Measurements from ENCODE around the gene DEFB131B.
"Not testable (repeated sequence)": the region's sequence is repeated elsewhere in the genome, so short reads cannot be mapped to it uniquely, and the experiment has no call there.

DEFB131B gene

DNA sequence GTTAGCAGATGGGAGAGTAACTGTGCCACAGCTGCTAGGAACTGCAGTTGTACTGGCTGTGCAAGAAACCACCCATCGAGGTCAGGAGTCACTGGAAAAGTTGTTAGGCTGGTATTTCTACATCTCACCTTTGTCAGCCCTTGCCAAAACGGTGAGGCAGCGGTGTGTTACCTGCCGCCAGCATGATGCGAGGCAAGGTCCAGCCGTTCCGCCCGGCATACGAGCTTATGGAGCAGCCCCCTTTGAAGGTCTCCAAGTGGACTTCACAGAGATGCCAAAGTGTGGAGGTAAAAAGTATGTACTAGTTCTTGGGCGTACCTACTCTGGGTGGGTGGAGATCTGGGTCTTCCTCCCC, 33.7 kb downstream of the DEFB131B start:
- DNase-seq, result not testable (repeated sequence)

DNA sequence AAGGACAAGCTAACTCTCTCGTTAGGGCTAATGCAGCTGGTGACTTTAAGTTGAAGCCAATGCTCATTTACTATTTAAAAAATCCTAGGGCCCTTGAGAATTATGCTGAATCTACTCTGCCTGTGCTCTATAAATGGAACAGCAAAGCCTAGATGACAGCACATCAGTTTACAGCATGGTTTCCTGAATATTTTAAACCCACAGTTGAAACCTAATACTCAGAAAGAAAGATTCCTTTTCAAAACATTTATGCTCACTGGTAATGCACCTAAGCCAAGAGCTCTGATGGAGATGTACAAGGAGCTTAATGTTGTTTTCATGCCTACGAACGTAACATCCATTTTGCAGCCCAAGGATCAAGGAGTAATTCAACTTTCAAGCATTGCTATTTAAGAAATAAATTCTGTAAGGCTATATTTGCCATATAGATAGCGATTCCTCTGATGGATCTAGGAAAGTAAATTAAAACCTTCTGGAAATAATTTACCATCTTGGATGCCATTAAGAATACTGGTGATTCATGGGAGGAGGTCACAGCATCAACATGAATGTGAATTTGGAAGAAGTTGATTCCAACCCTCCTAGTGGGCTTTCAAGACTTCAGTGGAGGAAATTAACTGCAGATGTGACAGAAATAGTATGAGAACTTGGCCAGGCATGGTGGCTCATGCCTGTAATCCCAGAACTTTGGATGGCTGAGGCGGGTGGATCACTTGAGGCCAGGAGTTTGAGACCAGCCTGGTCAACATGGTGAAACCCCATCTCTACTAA, 35.7 kb downstream of the DEFB131B start:
- DNase-seq, result no peak

DNA sequence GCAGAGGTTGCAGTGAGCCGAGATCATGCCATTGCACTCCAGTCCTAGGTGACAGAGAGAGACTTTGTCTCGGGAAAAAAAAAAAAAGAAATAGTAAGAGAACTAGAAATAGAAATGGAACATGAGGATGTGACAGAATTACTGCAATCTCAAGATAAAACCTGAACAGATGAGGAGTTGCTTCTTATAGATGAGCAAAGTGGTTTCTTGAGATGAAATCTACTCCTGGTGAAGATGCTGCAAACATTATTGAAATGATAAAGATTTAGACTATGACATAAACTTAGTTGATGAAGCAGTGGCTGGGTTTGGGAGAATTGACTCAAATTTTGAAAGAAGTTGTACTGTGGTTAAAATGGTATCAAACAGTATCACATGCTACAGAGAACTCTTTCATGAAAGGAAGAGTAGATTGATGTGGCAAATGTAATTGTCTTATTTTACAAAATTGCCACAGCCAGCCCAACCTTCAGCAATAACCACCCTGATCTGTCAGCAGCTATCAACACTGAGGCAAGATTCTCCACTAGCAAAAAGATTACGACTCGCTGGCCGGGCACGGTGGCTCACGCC, 36.5 kb downstream of the DEFB131B start:
- DNase-seq, result no peak

DNA sequence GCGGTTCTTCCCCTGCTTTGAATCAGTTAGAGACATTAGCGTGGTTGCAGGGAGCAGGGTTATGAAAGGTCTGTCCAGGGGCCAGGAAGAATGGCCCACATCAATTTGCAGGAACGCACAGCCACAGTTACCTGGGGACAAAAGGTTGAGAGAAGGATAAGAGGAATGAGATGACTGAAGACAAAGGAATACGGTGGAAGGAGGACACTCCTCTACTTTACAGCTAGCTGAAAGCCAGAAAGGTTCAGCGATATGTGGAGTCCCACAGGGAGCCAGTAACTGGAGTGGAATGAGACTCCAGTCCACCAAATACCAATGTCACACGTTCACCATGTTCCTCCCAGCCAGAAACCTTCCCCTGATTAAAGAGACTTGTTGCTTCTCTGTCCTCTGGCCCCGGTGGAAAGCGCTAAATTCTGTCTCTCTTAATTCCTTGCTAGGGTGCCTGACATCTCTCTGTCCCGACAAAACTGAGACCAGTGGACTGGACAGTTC, 39.4 kb downstream of the DEFB131B start:
- DNase-seq, result no peak

DNA sequence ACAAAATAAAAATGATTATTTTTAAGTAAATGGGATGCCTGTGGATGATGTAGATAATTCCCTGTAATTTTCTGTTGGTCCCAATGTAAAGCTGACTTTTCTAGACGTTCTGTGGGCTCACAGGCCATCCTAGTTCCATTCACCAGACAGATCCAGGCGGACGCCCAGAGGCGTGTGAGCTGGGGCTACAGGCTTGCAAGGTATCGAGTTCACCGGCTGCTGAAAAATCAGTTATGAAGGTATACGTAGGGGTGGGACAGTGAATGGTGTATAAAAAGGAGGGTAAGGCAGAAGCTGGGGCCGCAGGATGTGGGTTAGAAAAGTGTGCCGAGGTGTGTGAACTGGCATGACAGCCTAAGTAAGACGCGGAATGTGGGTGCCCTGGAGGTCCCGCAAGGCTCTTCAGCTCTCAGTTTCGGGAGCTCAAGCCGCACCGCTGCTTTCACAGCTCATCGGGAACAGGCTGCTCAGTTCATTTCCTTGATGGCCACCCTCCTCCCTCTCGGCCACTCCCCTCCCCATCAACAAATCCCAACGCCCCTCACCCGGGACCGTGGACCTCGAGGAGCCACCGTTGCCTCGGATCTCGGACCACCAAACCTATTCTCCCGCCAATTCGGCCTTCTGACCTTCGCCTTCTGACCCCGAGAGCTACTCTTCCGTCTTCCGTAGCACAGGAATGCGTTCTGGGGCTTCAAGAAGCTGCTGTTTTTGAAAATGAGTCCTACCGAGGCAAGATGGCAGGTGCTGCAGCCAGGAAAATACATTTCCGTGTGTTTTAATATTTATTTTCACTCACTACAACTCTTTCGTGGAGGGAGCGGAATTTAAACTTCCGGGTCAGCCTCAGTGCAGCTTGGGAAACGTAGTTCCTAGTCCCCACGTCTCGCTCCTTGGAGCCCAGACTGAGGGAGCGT, 49.8 kb downstream of the DEFB131B start, which contains the start of gene XNDC1N:
Gene XNDC1N (minus strand): TSS at position 775 of the 917 bp plus-strand sequence. CDS start 5,241 bp downstream, outside the sequence.
- DNase-seq, result peak; percentile 96

DNA sequence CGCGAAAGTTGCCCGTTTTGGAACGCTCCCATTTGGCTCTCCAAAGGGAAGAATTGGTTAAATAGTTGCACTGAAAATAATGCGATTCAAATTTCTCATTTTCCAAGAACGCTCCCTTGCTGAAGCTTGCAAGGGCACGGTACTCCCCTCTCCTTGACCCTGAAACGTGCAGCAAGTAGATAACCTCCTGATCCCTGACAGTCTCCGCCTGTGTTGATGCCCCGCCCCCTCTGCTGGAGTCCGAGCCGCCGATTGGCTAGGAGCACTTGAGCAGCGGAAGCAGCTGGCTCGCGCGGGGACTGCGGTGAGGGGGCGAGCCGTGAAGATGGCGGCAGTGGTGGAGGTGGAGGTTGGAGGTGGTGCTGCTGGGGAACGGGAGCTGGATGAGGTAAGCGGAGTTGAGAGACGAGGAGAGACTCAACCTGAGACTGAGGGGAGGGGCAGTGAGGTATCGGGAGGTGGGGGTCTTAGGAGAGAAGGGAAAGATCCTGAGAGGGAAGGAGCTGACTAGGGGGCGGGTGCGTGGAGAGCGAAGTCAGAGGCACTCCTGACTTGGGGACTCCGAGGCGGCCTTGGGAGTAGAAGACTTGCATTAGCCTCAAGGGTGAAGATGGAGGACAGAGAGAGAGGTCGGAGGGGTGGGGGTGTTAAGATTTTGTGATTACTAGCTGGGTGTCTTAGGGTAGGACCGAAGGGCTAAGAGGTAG, 50.6 kb downstream of the DEFB131B start, which contains the start of gene RNF121:
Gene RNF121 (plus strand): TSS at position 310 of the 707 bp plus-strand sequence. CDS start 16 bp downstream, at position 326.
- peak; percentile 98 for DNase-seq

DNA sequence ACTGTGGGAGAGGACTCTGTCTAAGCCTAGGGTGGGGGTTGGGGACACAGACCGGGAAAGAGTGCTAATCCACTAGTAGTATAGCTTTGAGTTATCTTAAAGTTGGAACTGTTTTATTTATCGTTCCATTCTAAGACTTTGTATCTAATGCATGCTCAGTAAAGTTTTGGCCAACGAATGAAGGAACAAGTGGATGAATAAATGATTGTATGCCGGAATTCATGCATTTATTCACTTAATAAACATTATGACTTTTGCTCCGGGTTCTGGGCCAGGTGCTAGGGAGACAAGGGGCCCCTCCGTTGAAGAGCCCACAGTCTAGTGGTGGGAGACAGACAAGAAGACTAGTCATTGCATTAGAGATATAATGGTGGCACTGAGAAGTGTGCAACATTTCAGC, 51.2 kb downstream of the DEFB131B start:
- no peak for DNase-seq

DNA sequence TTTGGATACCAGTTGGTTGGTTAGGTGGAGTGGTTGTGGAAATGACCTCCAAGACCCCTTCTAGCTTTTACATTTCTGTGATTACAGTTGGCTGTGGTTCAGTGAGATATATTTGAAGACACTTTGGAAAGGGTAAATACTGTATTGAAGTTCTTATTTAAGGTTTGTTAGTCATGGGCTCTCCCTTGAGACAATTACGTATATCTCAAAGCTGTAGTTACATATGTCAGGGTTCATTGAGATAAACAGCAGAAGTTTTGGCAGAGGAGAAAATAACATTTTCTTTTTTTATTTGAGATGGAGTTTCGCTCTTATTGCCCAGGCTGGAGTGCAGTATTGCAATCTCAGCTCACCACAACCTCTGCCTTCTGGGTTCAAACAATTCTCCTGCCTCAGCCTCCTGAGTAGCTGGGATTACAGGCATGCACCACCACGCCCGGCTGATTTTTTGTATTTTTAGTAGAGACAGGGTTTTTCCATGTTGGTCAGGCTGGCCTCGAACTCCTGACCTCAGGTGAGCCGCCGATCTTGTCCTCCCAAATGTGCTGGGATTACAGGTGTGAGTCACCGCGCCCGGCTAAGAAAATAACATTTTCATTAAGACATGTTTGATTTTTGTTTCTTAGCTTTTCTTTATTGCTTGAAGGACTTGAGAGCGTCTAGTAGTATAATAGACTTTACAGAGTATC, 52.4 kb downstream of the DEFB131B start:
- DNase-seq, result no peak

DNA sequence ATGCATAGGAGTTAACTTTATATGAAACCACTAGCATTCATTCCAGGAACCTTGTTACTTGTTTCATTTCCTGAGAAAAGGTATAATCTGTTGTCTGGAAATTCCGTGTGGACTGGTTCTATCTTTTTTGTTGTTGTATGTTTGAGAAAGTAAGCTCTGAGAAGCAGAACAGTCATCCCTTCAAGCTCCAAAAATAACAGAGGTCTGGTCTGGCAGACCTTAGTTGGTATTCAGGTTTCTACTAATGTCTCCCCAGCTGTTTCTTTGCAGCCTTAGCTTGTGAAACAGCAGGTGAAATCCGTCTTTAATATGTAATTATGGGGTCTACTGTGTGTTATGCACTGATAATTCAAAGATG, 53.0 kb downstream of the DEFB131B start:
- no peak for DNase-seq

DNA sequence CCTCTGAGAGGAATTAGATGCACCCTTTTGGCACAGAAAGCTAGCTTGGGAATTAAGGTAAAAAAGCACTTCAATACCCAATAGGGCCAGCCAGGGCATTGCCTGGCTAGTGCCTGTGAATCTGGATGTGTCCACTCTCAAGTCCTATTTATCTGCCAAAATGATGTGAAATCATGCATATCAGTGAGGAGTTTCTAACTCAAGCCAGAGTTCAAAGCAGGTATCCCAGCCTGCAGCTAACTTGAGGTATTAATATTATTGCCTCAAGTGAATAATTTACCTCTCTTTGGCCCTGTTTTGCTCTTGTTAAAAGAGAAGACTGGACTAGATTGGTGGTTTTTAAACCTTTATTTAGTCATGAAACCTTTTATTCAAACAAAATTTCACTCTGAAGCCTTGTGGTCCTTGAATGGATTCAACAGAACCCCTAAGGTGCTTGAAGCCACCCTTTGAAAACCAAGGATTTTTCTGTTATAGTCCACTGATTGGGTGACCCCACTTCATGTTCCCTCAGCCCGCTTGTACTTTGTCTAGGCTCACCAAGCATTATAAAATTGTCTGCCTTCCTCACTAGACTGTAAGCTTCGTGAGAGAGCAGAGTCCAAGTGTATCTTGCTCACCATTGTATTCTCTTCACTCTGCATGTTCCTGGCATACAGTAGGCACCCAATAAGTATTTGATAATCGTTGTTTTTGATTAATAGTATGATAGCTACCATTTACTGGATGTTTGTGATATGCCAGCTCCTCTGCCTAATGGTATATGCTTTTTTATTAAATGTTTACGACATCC, 55.1 kb downstream of the DEFB131B start:
- no peak for DNase-seq
